ENCODE data around the gene RAB1A.

The RAB1A gene

GRCh38 chr2:65085148-65085547, 44.8 kb downstream of the RAB1A start:
- no peak for DNase-seq

- no peak for DNase-seq
These were observed 48.6 kb downstream of the RAB1A start for GRCh38 chr2:65081232-65081685.

DNA sequence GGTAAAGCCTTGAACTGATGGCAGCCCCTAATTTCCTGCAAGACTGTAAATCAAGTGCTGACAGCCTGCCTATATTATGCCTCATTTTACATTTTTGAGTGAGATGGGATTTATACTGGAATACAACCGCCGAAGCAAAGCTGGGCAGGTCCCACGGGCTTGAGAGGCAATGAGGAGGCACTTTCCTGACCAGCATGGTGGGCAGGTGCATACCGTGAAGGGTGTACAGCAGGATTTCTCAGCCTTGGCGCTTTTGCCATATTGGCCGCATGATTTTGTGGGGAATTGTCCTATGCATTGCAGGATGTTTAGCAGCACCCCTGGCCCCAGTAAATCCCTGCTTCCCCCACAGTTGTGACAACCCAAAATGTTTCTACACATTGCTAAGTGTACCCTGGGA, 50.9 kb downstream of the RAB1A start:
- no peak for DNase-seq

- no peak for DNase-seq
These were observed 52.0 kb downstream of the RAB1A start for GRCh38 chr2:65077898-65078297.

- DNase-seq: no peak
These were observed 53.6 kb downstream of the RAB1A start for GRCh38 chr2:65076345-65076710.

DNA sequence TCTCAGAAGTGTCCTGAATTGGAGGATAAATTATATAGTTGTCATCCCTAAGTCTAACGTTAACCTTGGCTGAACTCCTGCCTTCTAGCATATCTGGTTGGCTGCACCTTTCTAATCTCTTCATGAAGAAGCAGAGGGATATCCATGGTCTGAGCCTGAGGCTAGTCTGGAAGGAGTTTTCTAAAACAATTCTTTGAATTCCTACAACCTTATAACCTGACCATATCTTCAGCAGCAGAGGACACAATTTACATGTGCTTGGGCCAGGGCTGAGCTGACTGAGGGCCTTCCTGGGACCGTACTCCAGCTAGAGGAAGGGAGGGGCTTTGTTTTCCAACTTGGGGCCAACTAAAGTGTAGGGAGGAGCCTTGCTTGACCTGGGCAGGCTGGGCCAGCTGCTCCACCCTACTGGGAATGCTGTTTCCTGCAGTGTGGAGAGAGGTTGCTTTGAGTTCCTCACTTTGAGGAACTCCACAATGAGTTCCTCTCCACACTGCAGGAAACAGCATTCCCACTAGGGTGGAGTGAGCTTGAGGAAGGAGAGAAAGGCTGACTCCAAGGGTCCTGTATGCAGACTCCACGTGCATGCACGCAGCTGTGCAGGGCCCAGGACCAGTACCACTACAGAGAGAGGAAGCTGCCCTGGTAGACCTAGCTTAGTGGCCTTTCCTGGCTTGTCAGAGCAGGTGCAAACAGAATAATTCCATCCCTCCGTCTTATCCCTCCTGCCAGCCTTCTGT, 54.1 kb downstream of the RAB1A start:
- no peak for DNase-seq

- no peak for DNase-seq
These were observed 54.7 kb downstream of the RAB1A start for GRCh38 chr2:65075176-65075575.

- no peak for DNase-seq
These were observed 55.9 kb downstream of the RAB1A start for GRCh38 chr2:65073879-65074565.

- no peak for DNase-seq
These were observed 57.5 kb downstream of the RAB1A start for GRCh38 chr2:65072181-65072970.

GRCh38 chr2:65071499-65072180, 58.3 kb downstream of the RAB1A start:
- no peak for DNase-seq

DNA sequence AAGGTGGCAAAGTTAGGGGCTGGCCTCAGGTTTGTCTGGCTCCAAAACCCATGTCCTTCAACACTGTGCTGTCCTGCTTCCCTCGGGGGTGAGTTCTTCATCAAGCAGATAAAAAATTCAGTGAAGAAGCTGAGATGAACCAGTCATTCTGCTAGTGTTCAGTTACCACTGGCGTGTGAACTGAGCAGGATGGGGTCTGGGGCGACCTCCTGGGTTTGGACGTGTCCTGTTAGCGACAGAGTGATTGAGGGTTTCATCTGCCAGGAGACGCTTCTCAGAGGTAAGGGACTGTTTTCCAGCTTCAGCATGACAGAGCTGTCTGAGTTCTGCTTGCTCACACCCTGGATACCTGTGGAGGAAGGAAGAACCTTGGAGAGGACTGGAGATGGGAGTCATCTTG, 59.0 kb downstream of the RAB1A start:
- DNase-seq: no peak

DNA sequence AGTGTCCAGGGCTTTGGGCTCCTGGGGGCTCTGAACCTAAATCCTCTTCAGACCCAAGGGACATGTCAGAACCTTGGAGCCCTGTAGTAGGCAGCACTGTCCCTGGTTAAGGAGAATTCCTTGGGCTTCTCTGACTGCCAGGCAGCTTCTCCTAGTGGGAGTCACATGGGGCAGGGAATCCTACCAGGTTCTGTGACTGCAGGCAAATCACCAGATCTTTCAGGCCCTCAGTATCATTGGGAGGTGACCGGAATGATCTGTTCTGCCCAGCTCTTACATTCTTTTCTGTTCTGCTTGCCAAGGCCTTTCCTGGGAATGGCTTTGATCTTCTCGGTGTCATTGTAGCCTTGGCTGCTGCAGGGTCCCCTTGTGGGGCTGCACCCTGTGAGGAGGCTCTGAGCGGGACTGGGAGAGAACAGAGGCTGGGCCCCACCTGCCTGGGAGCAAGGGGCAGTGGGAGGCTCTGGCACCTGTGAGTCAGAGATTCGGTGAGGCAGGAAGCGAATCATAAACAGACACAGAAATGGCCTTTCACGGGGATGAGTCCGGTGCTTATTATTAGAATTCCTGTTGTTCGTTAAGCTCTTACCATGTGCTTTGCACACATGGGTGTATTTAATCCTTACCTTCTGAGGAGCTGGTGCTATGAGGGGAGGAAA, 59.6 kb downstream of the RAB1A start:
- DNase-seq: no peak

DNA sequence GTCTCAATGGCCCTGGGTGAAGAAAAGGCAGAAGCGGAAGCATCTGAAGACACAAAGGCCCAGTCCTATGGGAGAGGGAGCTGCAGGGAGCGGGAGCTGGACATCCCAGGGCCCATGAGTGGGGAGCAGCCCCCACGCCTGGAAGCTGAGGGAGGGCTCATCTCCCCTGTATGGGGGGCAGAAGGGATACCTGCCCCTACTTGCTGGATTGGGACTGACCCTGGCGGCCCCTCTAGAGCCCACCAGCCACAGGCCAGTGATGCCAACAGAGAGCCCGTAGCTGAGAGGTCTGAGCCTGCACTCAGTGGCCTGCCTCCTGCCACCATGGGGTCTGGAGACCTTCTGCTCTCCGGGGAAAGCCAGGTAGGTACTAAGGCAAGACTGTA, 60.5 kb downstream of the RAB1A start:
- no peak for DNase-seq

DNA sequence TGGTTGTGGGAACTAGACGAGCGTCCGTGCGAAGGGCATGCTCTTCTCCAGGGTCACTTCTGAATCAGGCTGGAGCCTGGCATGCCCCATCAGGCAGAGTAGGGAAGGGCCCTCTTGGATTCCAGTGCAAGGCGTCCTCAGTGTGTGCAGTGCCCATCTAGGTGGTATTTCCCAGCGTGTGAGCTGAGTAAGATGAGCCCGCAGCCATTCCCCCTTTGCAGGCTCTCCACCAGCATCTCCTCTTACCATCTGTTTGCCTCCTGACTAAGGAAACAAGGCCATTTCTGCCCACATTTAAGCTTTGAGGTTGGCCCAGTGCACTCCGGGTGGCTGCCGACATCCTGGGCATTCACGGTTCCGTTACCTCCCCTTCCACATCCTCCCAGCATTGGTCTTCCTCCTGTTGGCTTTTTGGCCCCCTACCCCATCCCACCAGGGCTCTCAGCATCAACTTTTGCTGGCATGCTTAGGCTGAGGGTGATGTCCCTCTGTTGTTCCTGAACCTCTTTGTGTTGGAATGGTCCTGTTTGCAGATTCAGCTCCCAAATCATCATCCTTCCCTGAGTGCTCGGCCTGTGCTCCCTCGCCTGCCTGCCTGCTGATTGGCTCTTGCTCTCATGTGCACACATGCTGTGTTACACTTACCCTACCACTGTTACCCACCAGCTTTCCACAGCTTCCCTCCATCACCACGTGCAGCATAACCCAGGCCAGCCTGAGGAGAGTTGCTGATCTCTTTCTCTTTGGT, 61.9 kb downstream of the RAB1A start:
- no peak for DNase-seq

GRCh38 chr2:65064728-65065552, 65.0 kb downstream of the RAB1A start:
- no peak for DNase-seq

GRCh38 chr2:65062843-65063825, 66.8 kb downstream of the RAB1A start:
- DNase-seq: no peak

GRCh38 chr2:65061910-65062339, 68.0 kb downstream of the RAB1A start:
- DNase-seq: no peak

DNA sequence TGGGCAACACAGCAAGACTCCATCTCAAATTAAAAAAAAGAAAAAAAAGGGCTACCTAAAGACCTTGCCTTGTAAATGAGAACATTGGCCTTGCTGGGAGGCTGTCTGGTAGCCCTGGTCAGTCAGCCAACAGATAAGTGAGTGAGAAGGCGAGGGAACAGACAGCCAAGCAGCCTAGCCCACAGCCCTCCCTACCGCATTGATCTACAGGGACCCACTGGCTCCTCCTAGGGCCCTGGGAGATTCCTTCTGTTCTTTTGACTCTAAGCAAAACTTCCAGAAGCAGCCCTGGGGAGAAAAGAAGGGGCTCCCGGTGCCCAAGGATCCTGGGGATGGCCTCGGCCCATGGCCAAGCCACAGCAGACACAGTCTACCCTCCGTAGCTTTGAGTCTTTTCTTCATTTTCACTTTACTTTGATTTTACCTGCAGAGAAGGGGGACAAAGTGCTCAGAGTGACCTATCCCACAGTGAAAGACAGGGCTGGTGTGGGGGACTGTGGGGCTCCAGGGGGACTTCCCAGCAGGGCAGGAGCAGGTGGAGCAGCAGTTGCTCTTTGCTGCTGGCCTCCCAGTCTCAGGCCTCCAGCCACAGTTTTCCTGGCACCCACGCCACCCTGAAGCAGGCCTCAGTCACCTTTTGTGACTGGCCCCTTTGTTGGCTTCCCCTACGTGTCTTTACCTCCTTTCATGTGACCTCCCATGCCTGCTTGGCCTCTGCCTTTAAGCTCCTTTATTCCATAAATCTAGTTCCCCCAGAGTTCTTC, 68.6 kb downstream of the RAB1A start:
- no peak for DNase-seq

- DNase-seq: no peak
These were observed 70.8 kb downstream of the RAB1A start for GRCh38 chr2:65059071-65059470.
